ENCODE results near the gene TRPV4.

TRPV4 gene

GRCh38 chr12:109741286-109741969, 91.8 kb downstream of the TRPV4 start:
- DNase-seq (ENCODE audit: low read depth), result no peak
- no peak overlapping the region for H3K4me3 ChIP-seq (ENCODE audit: low read depth, low read length)
- TF ChIP-seq, protein P1, sequence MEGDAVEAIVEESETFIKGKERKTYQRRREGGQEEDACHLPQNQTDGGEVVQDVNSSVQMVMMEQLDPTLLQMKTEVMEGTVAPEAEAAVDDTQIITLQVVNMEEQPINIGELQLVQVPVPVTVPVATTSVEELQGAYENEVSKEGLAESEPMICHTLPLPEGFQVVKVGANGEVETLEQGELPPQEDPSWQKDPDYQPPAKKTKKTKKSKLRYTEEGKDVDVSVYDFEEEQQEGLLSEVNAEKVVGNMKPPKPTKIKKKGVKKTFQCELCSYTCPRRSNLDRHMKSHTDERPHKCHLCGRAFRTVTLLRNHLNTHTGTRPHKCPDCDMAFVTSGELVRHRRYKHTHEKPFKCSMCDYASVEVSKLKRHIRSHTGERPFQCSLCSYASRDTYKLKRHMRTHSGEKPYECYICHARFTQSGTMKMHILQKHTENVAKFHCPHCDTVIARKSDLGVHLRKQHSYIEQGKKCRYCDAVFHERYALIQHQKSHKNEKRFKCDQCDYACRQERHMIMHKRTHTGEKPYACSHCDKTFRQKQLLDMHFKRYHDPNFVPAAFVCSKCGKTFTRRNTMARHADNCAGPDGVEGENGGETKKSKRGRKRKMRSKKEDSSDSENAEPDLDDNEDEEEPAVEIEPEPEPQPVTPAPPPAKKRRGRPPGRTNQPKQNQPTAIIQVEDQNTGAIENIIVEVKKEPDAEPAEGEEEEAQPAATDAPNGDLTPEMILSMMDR (IDR thresholded peaks at IDR 0.05; ENCODE audit: insufficient read depth, low read depth, low read length, missing control alignments), result no peak

DNA sequence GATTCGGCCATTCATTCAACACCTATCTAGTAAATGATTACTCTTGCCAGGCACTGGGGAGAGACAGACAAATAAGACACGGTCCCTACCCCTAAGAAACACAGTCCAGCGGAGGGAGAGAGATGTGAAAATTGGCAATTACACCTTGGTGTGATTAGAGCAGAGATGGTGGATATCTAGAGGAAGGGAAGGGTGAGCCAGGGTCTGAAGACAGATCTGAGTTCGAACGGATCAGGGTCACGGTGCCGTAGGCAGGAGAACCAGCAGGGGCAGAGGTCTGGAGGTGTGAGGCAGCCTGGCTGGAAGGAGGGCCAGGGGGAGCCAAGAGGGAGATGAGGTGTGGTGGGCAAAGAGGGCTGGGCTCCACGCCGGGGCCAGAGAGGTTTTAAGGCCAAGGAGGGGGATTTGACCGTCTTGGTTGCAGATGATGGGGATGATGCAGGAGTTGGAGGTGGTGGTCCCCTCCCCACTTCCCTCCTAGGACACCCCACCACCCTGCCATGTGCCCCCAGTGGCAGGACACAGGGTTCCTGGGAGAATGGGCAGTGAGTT, 92.4 kb downstream of the TRPV4 start:
- no peak overlapping the region for H3K4me3 ChIP-seq (ENCODE audit: low read depth, low read length)
- TF ChIP-seq, protein P1 (IDR thresholded peaks at IDR 0.05; ENCODE audit: insufficient read depth, low read depth, low read length, missing control alignments), result no peak
- DNase-seq (ENCODE audit: low read depth), result no peak

DNA sequence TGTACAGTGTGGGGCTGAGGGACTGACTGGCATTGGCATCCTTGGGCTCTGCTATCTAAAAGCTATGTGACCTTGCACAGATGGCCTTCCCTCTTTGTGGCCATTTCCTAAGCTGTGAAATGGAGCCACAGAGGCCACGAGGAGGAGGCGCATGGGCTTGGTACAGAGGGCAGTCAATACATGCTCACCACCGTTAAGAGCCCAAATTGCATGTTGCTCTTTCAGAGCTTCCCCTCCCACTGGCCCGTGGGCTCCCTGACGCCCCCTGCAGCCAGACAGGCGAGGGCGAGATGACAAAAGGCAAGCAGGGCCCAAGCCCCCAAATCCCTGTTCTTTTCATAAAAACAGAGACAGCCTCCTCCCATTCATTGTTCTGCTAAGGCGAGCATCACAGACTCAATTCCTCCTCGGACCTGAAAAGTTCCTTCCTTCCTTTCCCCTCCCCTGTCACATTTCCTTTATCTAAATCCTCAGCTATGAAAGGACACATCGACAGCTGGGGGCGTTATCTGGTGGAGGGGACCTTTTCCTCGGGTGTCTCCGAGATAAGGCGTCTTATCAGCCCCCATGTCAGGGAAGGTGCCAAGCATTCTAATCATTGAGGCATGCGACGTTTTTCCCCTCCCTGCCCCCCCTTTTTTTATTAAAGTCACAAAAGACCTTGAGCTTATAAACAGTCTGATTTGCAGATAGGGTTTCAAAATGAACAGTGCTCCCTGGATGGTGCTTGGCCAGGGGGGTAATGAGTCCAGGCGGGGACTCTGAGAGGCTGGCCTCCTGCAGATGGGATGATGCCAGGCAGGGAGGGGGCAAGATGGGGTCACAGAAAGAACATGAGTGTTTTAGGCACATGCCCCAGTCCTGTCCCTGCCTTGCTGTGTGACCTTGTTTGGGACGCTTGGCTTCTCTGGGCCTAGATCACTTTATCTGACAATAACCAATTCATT, 93.2 kb downstream of the TRPV4 start:
- DNase-seq (ENCODE audit: low read depth), result no peak
- TF ChIP-seq, protein P1 (IDR thresholded peaks at IDR 0.05; ENCODE audit: insufficient read depth, low read depth, low read length, missing control alignments), result peak; percentile 23
- no peak overlapping the region for H3K4me3 ChIP-seq (ENCODE audit: low read depth, low read length)

DNA sequence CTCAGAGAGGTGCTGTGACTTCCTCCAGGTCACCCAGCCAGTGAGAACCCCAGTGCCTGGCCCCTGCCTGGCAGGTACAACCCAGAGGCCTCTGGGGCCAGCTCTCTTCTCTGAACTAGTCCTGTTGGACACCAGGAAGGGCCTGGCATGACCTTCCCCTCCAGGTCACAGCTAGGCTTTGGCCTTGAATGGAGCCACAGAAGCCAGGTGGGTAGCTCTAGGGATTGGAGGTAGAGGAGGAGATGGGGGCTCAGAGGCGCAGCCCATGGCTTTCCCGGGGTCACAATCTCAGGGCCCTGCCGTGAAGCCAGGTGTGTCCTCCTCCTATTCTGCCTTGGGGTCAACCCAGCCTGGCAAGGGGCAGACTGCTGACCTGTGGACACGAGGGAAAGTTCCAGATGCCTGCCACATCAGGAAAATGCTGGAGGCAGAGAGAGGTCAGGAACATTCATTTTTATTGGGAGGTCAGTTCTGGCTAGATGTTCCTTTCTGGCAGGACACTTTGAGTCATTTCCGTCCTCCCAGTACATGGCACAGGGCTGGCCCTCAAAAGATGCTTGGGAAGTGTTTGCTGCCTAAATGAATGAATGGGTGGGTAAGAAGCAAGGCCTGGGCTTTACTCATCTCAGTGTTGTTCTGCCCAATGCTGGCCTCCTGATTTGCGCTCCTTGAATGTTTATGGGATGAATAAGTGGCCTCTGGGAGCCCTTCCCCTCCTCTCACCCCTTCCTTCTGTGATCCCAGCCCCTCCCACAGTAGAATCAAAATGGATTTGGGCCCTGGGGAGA, 94.1 kb downstream of the TRPV4 start:
- DNase-seq (ENCODE audit: low read depth), result no peak

DNA sequence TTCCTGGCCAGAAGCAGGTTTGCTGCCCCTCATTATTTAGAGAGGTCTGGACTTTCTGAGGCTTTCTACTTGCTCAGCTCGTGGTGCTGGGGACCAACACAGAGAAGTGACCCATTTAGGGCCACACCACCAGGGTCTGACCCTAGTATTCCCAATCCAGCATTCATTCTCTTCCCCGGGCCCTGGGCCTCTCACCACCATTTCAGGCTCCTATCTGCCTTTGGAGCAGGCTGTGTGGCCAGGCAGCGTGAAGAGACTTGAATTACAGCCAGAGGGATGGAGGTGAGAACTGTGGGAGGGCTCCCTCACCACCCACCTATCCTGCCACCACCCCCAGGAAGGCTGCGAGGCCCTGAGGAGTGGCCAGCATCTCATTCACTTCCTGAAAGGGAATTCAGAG, 95.0 kb downstream of the TRPV4 start:
- no peak for DNase-seq (ENCODE audit: low read depth)
- TF ChIP-seq, protein P1 (IDR thresholded peaks at IDR 0.05; ENCODE audit: insufficient read depth, low read depth, low read length, missing control alignments), result no peak
- no peak overlapping the region for H3K4me3 ChIP-seq (ENCODE audit: low read depth, low read length)

More for the DNA sequence above, 94.1 kb downstream of the TRPV4 start:
- H3K4me3 ChIP-seq (ENCODE audit: low read depth, low read length), result no peak overlapping the region
- TF ChIP-seq, protein P1 (IDR thresholded peaks at IDR 0.05; ENCODE audit: insufficient read depth, low read depth, low read length, missing control alignments), result no peak

DNA sequence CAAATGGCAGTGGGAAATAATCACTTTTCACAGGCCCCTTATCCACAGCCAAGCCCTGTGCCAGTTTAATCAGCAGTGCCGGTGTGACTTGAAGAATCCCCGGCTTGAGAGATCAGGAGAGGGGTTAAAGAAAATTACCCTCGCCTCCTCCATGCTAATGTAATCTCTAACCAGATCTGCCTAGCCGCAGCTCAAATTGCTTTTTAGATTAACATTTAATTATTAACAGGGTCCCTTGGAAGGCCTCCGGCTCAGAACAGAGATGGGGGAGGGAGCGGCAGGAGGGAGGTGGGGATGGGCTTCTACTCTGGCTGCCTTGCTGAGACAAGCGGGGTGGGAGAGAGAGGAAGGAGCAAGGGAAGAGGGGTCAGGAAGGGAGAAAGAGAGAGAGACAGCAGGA, 95.6 kb downstream of the TRPV4 start:
- no peak overlapping the region for H3K4me3 ChIP-seq (ENCODE audit: low read depth, low read length)
- TF ChIP-seq, protein P1 (IDR thresholded peaks at IDR 0.05; ENCODE audit: insufficient read depth, low read depth, low read length, missing control alignments), result no peak
- no peak for DNase-seq (ENCODE audit: low read depth)
